Spleen (tissue), 7 donors: ENCODE measurements around the gene POGLUT2.

Source experiments
- CTCF ChIP-seq, 11 experiments: fragments of 200-600 bp in 7 of 11; fragments of 450-650 bp in 4 of 11; sonication (generic) in 4 of 11; IDR thresholded peaks in 8 of 11; conservative IDR thresholded peaks in 3 of 11; 1 replicate in 7 of 11; 2 replicates in 4 of 11; pipeline versions ENCODE4 v1.4.0 to v1.8.0; 2016 to 2021; ENCODE audit warnings: antibody characterized with exemption in 11 of 11, inconsistent platforms in 4 of 11, mild to moderate bottlenecking in 1 of 11
- POLR2A ChIP-seq, 3 donors: fragments of 450-650 bp; IDR thresholded peaks; one replicate each; pipeline ENCODE4 v1.5.1; 2017; ENCODE audit warnings: antibody characterized with exemption in 3 of 3, mild to moderate bottlenecking in 1 of 3
- POLR2AphosphoS5 ChIP-seq, 3 donors: sonication (generic); formaldehyde crosslinking; IDR thresholded peaks; one replicate each; pipeline ENCODE4 v1.5.1; 2017; ENCODE audit warnings: antibody characterized with exemption in 3 of 3
- donor health status: DM: no; HTN: no; CAD: no; lungs with moderate emphysema.
- donor health status: DM: no; HTN: no; CAD: no.
- donor health status: DM: no; HTN: no; CAD: no.

GRCh38 chr13:102838982-102839381 is 40.2 kb upstream of the POGLUT2 start:
- TF ChIP-seq POLR2AphosphoS5 (IDR thresholded peaks at IDR 0.05) = no peak
- no peak for TF ChIP-seq CTCF (IDR thresholded peaks at IDR 0.05 in 8 of 11, conservative IDR thresholded peaks at IDR 0.05 in 3 of 11)
- TF ChIP-seq POLR2A (IDR thresholded peaks at IDR 0.05) = no peak
